GM21360 (cell line): Measurements from ENCODE around the gene SCARB1.

Experiments
- ATAC-seq: cut with Tn5 transposase; IDR thresholded peaks from one replicate; pipeline ENCODE4 v1.9.1; 2021; ENCODE audit warnings: mild to moderate bottlenecking, moderate library complexity; ENCODE audit not compliant: unreplicated experiment

Gene SCARB1

DNA sequence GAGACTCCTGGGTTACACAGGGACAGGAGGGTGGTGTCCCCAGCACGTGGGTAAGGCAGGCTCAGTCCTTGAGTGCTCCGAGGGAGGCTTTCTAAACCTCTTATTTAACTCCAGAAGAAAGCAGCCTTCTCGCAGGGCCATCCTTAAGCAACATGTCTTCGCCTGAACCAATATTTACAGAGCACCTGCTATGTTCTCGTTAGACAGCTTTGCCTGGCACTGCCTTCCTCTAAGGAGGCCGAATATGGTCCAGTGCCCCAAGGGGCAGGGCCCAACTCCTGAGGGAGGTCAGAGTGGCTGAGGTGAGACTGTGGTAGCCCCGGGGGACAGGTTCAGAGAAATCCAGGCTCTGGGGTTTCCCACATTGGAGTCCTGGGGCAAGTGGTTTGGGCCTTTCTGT is 2.1 kb upstream of the SCARB1 start:
- ATAC-seq = no peak

DNA sequence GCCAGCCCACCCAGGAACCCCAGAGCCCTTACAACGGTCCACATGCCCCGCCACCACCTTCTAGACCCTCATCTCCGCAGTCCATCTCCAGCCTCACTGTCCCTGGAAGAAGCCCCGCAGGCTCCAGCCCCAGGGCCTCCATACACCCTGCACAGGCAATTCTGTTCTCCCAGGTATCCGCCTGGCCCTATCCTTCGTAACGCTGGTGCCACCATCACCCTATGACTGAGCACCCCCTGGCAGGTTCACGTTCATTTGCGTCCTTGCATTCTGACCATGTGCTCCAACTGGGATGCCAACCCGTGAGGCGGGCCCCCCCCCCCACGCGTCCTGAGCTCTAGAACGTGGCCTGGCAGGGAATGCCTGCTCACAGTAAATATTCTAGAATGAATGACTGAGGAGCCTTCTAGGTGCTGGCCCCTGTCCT is 675 bp upstream of the SCARB1 start:
- no peak for ATAC-seq

DNA sequence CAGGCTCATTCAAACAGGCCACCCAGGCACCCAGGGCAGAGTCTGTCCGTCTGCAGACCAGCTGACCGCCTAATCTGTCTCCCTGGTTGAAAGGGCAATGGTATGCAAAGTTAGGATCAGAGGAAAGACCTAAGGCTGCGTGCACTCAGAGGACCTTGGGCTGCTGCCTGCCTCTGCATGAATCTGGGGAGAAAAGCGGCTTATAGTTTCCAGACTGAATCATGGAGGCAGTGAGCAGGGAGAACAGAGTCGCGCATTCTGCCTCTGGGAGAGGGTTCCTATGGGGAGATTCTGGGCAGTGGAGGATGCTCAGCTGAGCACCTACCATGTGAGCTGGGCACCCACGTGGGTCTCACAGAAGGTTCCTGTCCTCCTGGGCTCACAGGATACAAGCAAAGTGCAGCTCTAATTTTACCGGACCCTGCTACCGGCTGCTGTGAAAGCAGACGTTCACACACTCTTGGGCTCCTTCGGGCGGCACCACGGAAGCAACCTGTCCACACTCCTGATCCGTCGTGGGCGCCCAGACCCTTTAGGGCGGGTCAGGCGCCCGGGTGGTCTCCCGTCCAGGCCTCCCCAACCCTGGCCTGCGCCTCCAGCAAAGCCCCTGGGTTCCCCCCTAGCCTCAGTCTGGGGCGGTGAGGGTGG is 772 bp downstream of the SCARB1 start:
- ATAC-seq = peak; percentile 22

DNA sequence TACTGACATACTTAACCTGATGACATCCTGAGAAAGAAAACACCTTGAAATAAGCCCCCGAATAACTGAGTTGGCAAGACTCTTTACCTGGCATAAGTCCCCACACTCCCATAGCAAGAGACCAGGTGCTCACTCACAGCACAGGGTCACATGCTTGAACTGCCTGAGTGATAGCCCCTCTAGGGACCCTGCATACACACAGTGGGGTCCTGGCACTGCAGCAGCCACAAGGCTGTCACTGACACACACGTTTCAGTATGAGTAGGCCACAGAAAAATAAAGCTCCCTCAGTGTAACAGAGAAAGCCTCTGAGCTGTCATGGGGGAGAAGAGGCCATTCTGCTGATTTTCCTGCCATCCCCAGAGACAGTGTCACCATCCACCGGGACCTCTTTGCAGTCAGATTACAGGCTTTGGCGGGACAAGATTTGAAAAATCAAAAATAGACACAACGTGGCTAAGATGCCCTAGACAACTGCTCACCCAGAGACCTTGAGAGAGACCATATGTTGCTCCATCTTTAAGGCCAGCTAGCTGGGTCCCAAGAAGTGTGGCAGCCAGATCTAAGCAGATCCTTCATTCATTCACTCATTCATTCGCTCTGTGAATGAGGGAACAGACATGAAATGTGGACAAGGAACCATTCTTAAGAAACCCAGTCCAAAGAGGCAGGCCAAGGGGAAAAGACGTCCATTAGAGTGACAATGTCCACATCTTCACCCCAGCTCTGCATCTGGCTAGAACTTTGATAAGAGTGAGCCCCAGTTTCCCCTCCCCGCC is 1.6 kb downstream of the SCARB1 start:
- peak; percentile 26 for ATAC-seq

DNA sequence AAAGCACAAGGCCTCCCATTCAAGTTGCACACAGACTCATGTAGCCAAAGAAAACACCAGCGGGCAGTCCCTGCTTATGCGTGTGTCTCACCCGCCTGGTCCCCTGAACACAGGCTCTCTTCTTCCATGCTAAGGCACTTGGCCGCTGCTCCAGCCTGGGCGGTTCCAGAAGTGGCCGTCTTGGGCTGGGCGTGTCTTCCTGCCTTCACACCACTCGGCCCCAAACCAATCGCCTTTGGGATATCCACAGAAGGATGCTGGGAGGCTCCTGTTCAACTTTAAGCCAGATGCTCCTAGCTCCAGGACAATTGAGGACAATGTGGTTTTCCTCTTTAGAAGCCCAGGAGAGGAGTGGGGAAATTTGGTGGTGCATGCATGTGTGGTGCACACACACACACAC is 2.2 kb downstream of the SCARB1 start:
- peak; percentile 37 for ATAC-seq

DNA sequence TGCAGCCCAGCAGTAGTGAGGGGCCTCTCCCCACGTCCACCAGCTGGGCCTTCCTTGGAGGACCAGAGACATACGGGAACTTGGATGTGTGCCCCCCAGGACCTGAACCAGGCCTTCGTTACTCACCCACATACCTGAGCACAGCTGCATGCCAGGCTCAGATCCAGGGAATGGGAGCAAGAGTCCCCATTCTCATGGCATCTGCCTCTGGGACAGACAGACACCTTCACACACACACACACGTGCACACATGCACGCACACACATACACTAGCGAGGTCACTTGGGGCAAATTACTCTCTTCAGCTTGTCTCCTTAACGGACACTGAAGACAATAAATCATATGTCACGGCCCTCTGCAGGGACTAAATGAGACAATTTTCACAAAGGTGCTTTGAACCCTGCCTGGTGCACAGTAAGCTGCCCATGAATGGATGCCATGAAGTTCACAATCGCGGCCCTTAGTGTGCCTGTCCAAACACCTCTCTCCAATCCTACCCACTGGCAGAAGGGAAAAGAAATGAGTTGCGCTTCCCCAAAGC is 5.7 kb downstream of the SCARB1 start:
- ATAC-seq = no peak

DNA sequence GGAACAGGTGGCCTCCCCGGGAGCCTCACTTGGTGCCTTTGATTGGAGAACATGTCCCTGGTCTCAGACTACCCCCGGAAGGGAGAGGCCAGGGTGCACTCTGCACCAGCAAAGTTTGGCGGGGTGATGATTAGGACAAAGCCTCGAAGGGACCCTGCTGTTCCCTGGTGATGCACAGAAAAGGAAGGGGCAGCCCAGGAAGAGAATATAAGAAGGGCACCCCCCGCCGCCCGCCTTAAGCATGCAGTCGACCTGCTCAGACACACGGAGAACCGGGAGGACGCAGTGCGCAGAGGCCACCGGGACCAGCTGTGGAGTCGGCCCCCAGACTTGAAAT is 6.9 kb downstream of the SCARB1 start:
- no peak for ATAC-seq

DNA sequence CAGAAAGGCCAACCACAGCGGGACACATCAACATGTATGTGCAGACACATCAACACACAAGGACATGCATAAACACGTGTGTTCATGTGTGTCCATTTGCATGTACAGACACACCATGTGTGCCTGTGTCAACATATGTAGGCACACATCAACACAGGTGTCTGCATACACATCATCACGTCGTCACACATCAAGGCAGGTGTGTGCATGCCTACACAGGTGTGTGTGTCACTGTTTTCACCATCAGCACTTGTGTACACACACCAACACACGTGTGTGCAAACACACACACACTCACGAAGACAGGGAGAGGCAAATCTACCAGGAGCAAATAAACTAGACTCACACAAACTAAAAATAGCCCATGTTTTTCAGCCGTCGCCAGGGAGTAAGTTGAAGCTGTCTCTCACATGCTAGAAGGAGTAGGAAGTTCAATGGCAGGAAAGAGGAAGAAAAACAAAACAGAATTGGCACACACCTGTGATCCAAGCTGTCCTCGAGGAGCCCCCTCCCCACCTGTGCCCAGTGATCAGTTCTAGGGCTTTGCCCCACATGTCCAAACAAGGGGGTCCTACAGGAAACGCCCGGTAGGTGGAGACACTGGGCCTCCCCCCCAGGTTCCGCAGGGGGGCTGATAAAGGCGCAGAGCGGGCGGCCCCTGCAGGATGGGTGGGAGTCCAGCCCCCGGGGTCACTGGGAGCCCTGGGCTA is 7.4 kb downstream of the SCARB1 start:
- ATAC-seq = no peak

DNA sequence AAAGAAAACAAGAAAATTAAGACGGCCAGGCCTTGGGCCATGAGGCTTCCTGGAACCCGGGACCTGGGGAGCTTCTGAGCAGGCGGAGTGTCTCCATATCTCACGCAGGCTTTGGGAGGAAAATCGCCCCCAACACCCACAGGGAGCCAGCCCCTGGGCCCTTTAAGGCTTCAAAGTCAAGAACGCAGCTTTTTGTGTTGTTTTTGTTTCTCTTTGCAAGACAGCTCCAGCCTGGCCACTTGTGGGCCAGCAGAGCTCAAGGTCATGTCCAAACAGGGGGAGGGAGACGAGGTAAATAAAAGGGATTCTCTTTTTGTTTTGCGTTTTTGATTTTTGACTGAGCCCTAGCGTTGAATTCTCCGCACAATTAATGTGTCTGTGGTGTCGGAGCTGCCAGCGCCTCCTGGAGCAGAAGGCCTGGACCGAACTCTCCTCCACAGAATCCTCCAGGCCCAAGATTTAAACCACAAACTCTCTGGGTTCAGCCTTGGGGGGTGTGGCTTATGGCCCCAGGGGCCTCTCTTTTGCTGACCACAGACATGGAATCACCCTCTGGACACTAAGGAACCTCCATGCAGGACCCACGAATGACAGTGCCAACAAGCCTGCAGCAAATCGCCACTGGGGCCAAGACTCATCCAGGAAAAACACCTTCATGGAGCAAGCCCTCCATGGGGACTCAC is 8.2 kb downstream of the SCARB1 start:
- ATAC-seq = no peak

DNA sequence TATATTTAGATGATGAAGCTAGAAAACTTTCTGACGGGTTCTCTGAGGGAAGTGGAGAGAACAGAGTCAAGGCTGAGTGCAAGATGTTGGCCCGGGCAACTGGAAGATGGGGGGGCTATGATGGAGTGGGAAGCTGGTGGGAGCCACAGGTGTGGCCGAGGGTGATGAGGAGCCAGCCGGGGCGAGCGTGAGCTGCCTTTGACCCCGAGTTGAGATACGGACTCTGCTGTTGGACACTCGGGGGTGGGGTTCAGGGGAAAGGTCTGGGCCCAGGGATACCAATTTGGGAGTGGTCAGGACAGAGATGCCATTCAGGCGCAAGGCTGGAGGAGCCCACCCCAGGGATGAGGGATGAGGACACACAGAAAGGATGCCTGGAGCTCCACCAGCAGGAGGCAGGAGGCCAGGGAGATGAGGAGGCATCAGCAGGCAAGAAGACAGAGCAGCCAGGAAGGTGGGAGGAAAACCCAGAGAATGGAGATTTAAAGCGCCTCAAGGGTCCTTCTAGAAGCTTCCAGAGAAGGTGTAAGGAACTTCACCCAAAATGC is 9.0 kb downstream of the SCARB1 start:
- no peak for ATAC-seq

DNA sequence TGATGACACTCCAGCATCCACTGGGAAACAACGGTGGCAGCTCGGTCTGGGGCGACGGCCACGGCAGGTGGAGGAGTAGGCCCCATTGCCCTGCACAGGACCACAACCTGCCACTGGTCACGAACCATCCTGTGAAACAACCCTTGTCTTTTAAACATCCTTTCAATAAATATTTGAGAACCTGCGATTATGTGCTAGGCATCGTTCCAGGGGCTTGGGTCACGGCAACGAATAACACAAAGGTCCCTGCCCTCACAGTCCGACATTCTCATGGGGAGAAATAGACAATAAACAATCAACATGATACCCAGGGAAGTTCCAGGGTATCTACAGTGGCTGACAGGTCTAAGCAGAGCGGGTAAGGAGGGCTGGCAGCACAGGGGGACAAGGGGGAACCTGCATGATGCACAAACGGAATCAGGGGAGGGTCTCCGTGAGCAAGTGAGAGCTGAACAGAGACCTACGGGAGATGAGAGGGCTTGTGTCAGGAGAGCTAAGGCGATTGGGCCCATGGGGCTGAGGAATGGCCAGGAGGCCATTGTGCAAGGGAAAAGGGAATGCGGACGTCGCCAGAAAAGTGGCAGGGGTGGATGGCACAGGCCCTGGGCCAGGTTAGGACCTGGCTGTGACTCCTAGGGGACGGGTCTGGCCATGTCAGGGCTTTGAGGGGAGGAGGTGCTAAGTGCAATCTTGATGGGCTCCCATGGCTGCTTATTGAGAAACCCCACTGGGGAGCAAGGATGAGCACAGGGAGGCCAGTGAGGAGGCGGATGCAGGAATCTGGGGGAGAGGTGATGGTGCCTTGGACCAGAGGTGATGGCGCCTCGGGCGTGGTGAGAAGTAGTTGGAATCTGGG is 9.7 kb downstream of the SCARB1 start:
- ATAC-seq = no peak

DNA sequence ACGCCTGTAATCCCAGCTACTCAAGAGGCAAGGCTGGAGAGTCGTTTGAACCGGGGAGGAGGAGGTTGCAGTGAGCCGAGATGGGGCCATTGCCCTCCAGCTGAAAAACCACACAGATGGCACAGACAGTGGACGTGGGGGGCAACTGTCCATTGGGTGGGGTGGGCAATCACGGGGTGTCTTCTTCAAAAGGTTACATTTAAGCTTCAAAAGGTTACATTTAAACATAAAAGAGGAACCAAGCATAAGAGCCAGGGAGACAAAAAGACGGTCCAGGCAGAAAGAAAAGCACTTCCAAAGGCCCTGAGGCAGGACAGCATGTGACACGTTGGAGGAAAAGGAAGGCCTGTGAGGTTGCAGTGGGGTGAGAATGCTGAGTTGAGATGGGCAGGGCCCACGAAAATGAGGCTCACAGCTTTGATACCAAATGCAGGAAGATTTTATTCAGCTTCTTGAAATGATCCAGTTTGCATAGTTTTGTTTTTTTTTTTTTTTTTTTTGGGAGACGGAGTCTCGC is 10.7 kb downstream of the SCARB1 start:
- no peak for ATAC-seq

DNA sequence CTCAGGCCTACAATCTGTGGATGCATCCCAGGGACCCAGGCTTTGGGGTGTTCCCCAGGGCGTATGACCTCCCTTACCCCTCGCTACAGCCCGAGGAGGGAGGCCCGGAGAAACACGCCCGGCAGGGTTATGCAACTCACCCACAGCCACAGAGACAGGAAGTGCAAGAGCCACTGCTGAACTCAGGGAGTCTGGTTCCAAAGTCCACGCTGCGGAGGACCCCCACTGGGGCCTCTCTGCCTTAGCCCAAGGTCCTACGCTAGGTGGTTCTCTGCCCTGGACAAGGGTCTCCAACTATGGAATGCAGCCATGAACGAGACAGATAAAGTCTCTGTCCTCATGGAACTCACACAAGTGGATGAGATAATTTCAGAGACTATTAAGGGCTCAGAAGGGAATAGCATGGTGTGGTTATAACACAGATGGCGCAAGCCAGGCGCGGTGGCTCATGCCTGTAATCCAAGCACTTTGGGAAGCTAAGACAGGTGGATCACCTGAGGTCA is 11.3 kb downstream of the SCARB1 start:
- no peak for ATAC-seq

DNA sequence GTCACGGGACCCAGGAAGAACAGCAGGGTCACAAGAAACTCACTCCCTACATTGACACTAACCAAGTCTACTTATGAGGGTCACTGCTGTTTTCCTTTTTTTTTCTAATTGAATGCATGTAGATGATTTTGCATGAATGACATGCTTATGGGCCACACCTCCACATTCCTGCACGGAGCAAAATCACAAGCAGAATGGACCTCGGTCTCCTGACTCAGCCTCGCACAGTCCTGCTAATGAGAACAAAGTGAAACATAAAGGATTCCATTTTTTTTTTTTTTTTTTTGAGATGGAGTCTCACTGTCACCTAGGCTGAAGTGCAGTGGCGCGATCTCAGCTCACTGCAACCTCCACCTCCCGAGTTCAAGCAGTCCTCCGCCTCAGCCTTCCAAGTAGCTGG is 12.3 kb downstream of the SCARB1 start:
- no peak for ATAC-seq

DNA sequence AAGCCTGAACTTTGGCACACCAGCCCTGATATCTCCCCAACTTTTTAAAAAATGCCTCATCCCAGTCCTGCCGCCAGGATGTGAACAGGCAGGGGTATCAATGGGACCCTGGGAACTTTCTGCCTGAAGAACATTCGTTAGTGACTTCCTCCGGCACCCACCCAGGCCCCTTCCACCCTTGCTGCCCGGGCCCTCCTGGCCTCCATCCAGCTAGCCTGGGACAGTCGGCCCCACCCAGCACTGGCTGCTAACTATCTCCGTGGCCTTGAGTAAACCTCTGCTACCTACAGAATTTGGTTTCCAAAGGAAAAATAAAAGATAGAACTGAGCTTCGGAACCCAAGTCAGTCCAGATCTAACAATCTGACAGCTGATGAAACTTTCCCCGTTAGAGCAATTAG is 14.3 kb downstream of the SCARB1 start:
- ATAC-seq = no peak

DNA sequence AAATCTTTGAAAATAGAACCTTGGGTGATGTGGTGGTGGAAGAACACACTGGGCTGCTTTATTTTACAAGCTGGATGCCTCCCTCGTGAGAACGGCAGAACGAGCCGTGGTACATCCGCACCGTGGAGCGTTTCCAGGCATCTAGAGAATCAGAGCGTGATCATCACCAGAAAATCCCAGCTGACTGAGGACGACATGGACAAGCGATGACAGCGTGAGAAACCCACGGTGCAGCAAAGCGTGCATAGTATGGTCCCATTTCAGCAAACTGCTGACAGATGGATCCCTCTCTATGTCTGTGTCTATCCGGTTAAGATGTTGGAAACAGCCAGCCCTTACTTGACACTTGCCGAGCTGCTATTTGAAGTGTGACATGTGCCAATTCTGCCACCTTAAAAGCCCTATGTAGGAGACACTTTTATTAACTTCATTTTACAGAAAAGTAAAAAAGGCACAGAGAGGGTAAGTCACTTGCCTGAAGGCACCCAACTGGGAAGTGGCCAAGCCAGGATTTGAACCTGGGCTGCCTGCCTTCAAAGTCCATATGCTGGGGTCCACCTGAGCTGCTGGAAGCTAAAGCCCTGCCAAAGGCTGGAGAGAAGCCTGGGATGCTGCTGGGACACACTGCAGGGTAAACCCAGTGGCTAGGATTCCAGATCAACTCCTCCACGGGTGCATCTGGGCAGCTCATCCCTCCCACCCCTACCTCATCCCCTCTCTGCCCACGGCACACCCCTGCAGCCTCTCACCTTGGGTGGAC is 14.9 kb downstream of the SCARB1 start:
- no peak for ATAC-seq

DNA sequence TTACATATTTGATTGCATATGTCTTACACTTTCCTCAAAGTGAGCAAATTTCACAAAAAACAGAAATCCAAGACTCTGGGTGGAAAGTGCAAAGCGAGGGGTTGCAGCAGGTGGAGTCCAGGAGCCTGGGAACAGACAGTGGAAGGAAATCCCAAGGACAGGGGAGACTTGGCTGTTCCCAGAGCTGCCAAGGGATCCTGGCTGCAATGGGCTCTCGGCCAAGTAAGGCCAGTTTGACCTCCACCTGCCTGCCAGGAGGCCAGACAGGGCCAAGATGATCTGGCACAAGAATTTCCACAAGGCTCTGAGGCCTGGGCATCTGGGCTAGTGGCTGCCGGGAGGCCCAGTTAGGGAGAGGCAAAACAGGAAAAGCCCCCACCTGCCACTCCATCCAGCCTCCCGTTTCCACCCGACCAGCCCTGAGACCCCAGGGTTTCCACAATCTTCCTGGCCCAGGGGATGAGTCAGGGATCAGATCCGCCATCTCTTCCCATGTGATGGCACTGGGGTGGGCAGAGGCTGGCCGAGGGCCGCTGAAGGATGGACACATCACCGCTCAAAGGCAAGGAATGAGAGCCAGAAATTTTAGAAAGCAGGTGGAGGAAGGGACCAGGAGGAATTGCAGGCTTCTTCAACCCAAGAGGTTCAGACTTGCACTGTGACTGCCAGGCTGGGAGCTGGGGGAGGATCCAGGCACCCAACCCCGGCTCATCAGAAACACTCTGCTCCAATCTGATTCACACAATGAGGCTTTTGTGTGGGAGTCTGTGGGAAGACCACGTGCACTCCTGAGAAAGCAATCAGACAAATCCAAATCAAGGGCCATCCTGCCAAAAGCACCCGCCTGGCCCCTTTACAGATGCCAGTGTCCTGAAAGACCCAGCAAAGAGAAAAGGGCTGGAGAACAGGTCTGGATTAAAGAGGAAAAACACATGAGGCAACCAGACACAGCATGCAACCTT is 16.3 kb downstream of the SCARB1 start:
- no peak for ATAC-seq
